NT2/D1 (cell line): ENCODE data around the gene SH3PXD2A.
"Not testable (repeated sequence)": the region's sequence is repeated elsewhere in the genome, so short reads cannot be mapped to it uniquely, and the experiment has no call there.

Source experiments
- DNase-seq: peaks from one replicate; pipeline ENCODE4 v3.0.0-alpha.2; 2011; ENCODE audit warnings: low read depth, low spot score
- H3K27me3 ChIP-seq: 2 replicates; pipeline ENCODE4 v1.6.0; 2011; ENCODE audit warnings: mild to moderate bottlenecking; ENCODE audit not compliant: insufficient read length, insufficient read depth
- H3K36me3 ChIP-seq: 2 replicates; pipeline ENCODE4 v1.6.1; 2011; ENCODE audit warnings: mild to moderate bottlenecking, low read length, mixed read lengths; ENCODE audit not compliant: insufficient read depth, insufficient read length
- H3K4me1 ChIP-seq: 2 replicates; pipeline ENCODE4 v1.5.1; 2011; ENCODE audit not compliant: insufficient read depth, insufficient read length
- H3K4me3 ChIP-seq: 2 replicates; pipeline ENCODE4 v1.5.1; 2011; ENCODE audit warnings: low read depth; ENCODE audit not compliant: insufficient read length
- H3K9ac ChIP-seq: 2 replicates; pipeline ENCODE4 v1.6.0; 2011; ENCODE audit warnings: low read depth; ENCODE audit not compliant: insufficient read length
- H3K9me3 ChIP-seq: 2 replicates; pipeline ENCODE4 v1.5.1; 2011; ENCODE audit warnings: mild to moderate bottlenecking, low read length; ENCODE audit not compliant: insufficient read depth
- SUZ12 ChIP-seq: IDR thresholded peaks from 2 replicates; pipeline ENCODE4 v1.6.1; 2011; ENCODE audit not compliant: insufficient read length, insufficient read depth; ENCODE audit errors: extremely low read depth
- YY1 ChIP-seq: IDR thresholded peaks from 2 replicates; pipeline ENCODE4 v1.6.1; 2011; ENCODE audit not compliant: insufficient read length, insufficient read depth
- ZNF274 ChIP-seq: IDR thresholded peaks from 2 replicates; pipeline ENCODE4 v1.6.1; 2011; ENCODE audit warnings: mild to moderate bottlenecking, low read depth, low read length

Gene SH3PXD2A

DNA sequence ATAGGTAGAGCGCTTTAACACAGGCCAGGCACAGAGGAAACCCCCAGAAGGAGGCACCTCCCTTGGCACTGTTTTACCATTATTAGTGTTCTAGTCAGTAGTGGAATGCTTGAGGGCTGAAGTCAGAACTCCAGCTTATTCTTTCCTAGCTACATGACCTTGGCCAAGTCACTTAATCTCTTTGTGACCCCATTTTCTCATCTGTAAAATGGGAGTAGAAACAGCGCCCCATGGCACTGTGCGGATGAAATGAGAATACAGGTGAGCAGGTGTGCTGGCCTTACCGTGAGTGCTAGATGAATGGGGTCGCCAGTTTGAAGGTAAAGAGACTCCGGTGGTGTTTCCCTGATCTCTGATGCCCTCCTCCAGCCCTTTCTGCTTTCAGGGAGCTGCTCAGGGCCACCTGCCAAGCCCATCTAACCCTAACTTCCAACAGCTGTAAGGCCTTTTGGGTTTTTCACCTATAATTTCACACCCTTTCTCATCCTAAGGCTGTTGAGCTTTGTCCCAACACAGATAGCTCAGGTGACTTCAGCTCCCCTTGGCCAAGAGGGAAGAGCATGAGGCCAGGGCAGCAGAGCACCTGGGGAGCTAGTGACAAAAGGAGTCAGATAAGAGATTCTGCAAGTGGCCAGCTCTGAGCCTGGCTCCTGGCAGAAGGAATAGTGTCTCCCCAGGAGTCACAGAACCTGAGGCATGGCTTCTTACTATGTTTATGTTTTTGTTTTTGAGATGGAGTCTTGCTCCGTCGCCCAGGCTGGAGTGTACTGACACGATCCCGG lies 76.8 kb downstream of the SH3PXD2A start:
- Histone ChIP-seq H3K4me1 (no peaks in the 10 kb centered on the region), H3K36me3 (no peaks in the 10 kb centered on the region), H3K9ac (no peak overlapping the region), H3K27me3 (no peaks in the 10 kb centered on the region), H3K9me3 (no peaks in the 10 kb centered on the region), H3K4me3 (no peak overlapping the region)
- no peak for DNase-seq
- no peak for TF ChIP-seq YY1
- TF ChIP-seq ZNF274: no peak
- no peak for TF ChIP-seq SUZ12

GRCh38 chr10:103776878-103777591 lies 78.3 kb downstream of the SH3PXD2A start:
- Histone ChIP-seq H3K9ac (no peak overlapping the region), H3K9me3 (no peaks in the 10 kb centered on the region), H3K36me3 (no peaks in the 10 kb centered on the region), H3K27me3 (no peaks in the 10 kb centered on the region), H3K4me3 (no peak overlapping the region), H3K4me1 (peaks cover under 1% of the 10 kb centered on the region)
- no peak for TF ChIP-seq SUZ12
- no peak for TF ChIP-seq YY1
- no peak for TF ChIP-seq ZNF274
- no peak for DNase-seq

GRCh38 chr10:103775776-103776175 lies 79.6 kb downstream of the SH3PXD2A start:
- Histone ChIP-seq H3K9ac (no peak overlapping the region), H3K4me3 (no peak overlapping the region), H3K9me3 (no peaks in the 10 kb centered on the region), H3K36me3 (no peaks in the 10 kb centered on the region), H3K4me1 (peaks cover 3% of the 10 kb centered on the region), H3K27me3 (no peaks in the 10 kb centered on the region)
- TF ChIP-seq YY1 (no peak), SUZ12 (no peak), ZNF274 (no peak)
- no peak for DNase-seq

- not testable (repeated sequence) for H3K9me3 ChIP-seq, DNase-seq, H3K9ac ChIP-seq, H3K27me3 ChIP-seq, H3K36me3 ChIP-seq, H3K4me1 ChIP-seq
- H3K4me3 ChIP-seq: peak overlapping the region; percentile 36
Measured at GRCh38 chr10:103772846-103773245, 82.5 kb downstream of the SH3PXD2A start.

GRCh38 chr10:103772096-103772845 lies 83.1 kb downstream of the SH3PXD2A start:
- Histone ChIP-seq H3K4me3 (peak overlapping the region; percentile 36), H3K4me1 (peaks cover 8% of the 10 kb centered on the region), H3K27me3 (no peaks in the 10 kb centered on the region), H3K9me3 (no peaks in the 10 kb centered on the region), H3K36me3 (no peaks in the 10 kb centered on the region), H3K9ac (peak overlapping the region; percentile 72)
- no peak for TF ChIP-seq ZNF274
- TF ChIP-seq YY1: no peak
- TF ChIP-seq SUZ12: no peak
- peak; percentile 57 for DNase-seq

DNA sequence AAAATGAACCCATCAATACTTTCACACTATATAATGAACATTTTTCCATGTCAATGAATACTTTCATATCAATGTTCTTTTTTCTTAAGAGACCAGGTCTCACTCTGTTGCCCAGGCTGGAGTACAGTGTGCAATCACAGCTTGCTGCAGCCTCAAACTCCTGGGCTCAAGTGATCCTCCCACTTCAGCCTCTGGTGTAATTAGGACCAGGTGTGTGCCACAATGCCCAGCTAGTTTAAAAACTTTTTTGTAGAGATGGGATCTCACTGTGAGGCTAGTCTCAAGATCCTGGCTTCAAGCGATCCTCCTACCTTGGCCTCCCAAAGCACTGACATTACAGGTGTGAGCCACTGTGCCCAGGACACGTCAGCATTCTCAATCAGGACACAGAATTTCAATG lies 85.2 kb downstream of the SH3PXD2A start:
- peaks cover 17% of the 10 kb centered on the region for H3K4me1 ChIP-seq
- H3K36me3 ChIP-seq: no peaks in the 10 kb centered on the region
- no peak for DNase-seq
- no peaks in the 10 kb centered on the region for H3K27me3 ChIP-seq
- H3K9me3 ChIP-seq: no peaks in the 10 kb centered on the region
- no peak overlapping the region for H3K9ac ChIP-seq
- H3K4me3 ChIP-seq: no peak overlapping the region
- no peak for TF ChIP-seq YY1
- TF ChIP-seq SUZ12: no peak

GRCh38 chr10:103769176-103769575 lies 86.2 kb downstream of the SH3PXD2A start:
- H3K36me3 ChIP-seq: peaks cover 4% of the 10 kb centered on the region
- no peak overlapping the region for H3K9ac ChIP-seq
- TF ChIP-seq ZNF274 (no peak), SUZ12 (no peak), YY1 (no peak)
- no peak overlapping the region for H3K4me3 ChIP-seq
- peaks cover 19% of the 10 kb centered on the region for H3K4me1 ChIP-seq
- no peaks in the 10 kb centered on the region for H3K9me3 ChIP-seq
- H3K27me3 ChIP-seq: no peaks in the 10 kb centered on the region
- no peak for DNase-seq
